Astrocyte of the cerebellum (primary cell): ENCODE data around the gene APOBEC3C.

Experiments
- DNase-seq: peaks from one replicate; pipeline ENCODE4 v3.0.0-alpha.2; 2011; ENCODE audit warnings: low read depth
- H3K4me3 ChIP-seq: 2 replicates; pipeline ENCODE4 v1.5.1; 2011; ENCODE audit warnings: mild to moderate bottlenecking, low read depth, low read length, moderate library complexity
- CTCF ChIP-seq: IDR thresholded peaks from 2 replicates; pipeline ENCODE4 v1.5.1; 2012; ENCODE audit warnings: low read length, low read depth, moderate library complexity, mild to moderate bottlenecking; ENCODE audit errors: missing control alignments
- in situ Hi-C: cut with HindIII; loops from 2 replicates; pipeline ENCODE4 v1.10.0; 2017; ENCODE audit warnings: low sequenced_read_pairs

The APOBEC3C gene

GRCh38 chr22:39068033-39068785 lies 54.2 kb downstream of the APOBEC3C start:
- in situ Hi-C loops = no loop called here
- no peak for DNase-seq
- TF ChIP-seq CTCF = no peak
- H3K4me3 ChIP-seq = no peak overlapping the region
